NCI-H128 (cell line): ENCODE measurements around the gene GALNT9.
A peak's percentile ranks its signal among the peaks of the same experiment; 100 is the strongest.
"Not testable (repeated sequence)": the region's sequence is repeated elsewhere in the genome, so short reads cannot be mapped to it uniquely, and the experiment has no call there.

ENCODE experiments used
- DNase-seq: peaks from one replicate; lab custom pipeline; 2025; ENCODE audit not compliant: unreplicated experiment; lab: John Stamatoyannopoulos, UW

GALNT9 gene

DNA sequence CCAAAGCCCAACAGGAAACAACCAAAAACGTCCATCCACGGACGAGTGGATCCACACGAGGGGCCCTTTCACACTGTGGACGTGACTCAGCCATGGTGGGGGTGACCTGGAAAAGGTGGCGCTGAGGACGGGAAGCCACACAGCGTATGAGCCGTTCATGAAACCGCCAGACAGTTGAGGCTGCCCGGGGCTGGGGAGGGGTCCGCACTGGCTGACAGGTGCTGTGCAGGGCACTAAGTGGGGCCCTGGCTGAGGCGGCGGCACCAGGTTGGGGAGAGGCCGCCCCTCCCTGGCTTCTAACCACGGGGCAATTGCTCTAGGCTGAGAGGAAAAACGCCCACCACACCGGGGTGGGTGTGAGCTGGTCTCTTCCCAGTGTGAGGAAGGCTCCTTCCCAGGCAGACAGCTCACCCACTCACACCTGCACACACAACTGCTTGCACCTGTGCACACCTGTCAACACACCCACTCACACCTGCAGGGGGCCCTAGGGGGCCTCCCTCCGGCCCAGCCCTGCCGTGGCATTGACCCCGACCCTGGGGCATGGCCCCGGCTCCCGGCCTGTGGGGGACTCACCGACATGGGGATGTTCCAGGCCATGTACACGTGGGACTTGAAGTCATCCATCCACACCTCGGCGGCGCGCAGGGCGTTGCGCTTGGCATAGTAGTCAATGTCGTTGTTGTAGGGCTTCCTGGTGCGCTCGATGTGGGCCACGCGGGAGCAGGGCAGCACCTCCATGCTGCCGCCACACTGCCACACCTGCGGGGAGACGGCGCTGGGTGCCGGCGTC lies 126.3 kb downstream of the GALNT9 start:
- DNase-seq: no peak

DNA sequence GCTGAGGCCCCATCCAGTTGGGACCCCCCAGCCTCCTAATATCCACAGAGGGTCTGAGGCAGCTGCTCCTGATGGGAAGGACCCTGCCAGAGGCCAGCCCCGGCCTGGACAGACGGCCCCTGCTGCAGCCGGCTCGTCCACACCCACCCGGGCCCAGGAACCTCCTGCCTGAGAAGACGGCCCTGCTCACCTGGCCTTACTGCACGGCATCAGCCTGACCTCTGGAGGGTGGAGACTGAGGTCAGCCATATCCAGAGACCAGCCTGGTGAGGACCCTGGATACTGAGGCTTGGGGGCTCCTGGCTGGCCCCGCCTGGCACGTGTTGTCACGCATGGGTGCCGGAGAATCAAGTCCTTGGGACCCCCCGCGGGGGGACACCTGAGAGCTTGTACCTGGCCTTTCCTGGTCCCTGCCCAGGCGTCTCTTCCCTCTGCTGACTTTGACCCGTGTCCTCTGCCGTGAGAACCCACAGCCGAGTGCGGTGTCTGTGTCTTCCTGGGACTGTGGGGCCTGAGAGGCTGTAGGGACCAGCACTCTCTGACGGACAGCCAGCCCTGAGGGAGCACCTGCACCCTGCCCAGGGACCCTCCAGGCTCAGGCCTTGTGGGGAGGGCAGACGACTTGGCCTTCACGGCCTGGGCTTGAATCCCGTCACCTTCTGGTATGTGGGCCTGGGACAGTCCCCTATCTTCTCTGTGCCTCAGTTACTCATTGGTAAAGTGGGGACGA lies 127.8 kb downstream of the GALNT9 start:
- no peak for DNase-seq

DNA sequence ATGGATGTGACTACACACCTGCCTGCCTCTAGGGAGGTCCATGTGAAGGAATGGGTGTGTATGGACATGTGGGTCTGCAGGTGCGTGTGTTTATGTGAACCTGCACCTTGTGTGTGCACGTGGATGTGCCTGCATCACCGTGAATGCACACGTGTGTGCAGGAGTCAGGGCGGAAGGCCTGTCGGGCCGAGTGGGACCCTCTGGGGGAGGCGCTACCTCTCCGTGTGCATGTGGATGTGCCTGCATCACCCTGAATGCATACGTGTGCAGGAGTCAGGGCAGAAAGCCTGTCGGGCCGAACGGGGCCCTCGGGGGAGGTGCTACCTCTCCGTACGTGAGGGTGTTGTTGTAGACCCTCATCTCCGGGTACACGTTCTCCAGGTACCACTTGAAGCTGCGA lies 128.6 kb downstream of the GALNT9 start:
- no peak for DNase-seq

DNA sequence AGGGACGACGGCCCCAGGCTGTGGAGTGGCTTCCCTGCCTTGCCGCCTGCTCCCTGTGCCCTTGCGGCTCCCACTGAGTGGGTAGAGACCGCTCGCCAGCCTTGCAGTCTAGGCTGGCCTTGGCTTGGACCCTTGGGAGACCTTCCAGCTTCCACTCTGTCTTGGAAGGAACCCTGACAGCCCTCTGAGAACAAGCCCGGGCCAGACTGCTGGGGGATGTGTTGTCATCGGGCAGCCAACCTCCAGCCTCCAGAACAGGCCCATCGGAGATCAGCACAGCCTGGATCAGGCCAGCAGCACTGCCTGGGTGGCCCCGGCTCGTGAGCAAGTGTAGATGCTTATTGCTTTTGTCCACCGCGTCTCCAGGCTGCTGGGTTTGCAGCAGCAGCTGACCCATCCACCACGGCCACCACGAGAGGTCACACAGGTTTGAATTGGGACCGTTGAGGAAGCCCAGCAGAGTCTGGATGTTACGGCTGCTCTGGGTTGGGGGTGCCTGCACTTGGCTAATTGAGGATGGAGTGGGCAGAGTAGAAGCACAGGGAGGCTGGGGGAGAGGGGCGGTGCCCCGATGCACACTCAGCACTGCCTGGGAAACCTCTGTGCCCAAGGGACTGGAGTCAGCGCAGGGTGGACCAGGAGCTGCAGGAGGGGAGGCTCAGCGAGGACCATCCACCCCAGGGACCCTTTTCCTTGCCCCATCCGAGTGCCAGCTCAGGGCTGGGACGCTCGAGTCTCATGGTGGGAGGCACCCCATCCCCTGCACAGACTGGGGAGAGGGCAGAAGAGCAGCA lies 129.7 kb downstream of the GALNT9 start:
- no peak for DNase-seq

DNA sequence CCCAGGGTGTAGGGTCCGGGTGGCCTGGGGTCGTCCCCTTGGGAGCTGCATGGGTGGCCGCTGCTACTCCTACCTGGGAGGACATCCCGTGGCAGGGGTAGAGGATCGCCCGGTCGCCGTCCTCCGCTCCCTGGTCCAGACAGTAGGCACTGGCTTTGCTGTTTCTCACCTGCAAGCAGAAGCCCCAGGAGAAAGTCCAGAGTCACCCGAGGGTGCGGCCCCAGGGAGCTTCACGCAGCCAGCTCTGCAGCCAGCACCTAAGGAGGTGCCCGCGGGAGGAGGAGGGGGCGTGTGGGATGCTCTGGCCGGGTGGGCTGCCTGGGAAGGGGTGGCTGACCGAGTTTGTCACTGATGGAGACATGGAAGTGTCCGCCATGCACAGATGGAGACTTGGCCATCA lies 130.3 kb downstream of the GALNT9 start:
- DNase-seq: no peak

DNA sequence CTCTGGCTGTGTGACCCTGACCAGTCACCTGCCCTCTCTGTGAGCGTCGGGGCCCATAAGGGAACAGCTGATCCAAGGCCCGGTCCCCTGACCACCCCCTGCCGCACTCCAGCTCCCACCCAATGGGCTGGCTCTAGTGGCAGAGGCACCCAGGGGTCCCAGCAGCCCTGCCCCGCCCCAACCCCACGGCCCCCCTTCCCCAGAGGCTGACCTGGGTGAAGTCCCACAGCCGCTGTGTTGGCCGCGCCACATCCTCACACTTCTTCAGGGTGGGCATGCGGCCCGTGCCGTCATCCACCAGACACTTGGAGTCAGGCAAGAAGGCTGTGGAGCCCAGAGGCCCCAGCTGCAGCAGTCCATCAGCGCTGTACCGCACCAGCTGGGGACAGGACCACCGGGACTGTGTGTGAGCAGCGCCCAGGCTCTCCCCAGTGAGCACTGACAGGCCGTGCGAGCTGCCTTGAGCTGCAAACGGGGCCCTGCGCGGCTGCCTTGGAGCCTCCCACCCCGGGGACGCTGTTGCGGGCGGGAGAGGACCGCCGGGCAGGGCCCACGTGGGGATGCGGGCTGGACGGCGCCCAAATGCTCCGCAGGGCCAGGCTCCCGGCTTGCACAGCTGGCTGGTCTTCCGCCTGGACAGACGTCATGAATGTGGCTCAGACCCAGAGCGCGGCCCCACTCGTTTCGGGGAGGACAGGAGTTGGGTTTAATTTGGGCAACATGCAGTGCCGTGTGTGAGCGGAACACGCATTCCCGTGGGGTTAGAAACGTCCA lies 131.6 kb downstream of the GALNT9 start:
- no peak for DNase-seq

DNA sequence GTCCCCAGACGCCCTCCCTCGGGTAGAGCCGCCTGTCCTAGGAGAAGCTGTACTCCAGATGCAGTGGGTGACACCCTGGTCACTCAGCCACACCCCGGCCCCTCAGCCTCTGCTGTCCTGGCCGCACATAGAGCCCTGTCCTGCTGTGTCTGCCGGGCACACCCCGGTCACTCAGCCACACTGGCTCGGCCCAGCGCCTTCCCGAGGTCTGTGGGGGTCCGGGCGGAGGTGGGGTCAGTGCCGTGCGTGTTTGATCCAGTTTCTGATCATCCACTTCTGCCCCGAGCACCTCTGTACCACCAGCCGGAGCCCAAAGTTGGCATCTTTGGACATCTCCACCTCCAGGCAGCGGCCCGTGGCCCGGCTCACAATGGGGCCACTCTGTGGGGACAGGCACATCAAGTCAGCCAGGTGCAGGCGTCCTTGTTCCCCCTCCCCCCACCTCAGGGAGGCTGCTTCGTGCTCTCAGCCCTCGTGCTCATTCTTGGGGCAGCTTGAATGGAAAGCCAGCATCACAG lies 132.5 kb downstream of the GALNT9 start:
- no peak for DNase-seq

DNA sequence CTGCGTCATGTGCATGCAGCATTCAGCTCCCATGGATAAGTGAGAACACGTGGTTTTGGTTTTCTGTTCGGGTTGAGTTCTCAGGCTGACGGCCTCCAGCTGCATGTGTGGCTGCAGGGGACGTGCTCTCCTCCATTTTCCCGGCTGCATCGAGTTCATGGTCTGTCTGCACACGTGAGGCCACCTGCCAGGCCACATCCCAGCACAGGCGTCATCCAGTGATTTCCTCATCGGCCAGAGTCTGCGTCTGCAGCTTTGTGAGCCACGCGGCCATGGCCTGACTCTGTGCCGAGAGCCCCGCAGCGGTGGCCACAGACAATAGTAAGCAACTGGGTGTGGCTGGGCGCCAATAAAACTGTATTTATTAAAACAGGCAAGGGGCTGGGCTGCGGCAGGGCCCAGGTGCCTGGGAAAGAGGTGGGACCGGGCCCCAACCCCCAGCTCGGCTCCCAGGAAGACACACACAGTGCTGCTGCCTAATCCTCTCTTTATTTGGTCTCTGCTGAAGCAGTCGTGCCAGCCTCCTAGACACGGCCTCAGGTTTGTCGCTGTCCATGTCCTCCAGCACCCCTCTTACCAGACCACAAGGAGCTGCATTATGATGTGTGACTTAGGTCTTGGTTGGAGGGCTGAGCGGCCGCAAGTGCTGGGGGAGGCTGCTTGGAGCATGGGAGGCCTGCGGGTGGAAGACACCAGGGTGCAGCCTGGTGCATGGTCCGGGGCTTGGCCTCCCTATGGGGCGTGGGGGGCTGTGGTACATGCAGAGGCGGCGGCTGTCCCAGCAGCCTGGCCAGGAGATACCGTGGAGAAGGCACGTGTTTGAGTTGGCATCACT lies 133.1 kb downstream of the GALNT9 start:
- no peak for DNase-seq

DNA sequence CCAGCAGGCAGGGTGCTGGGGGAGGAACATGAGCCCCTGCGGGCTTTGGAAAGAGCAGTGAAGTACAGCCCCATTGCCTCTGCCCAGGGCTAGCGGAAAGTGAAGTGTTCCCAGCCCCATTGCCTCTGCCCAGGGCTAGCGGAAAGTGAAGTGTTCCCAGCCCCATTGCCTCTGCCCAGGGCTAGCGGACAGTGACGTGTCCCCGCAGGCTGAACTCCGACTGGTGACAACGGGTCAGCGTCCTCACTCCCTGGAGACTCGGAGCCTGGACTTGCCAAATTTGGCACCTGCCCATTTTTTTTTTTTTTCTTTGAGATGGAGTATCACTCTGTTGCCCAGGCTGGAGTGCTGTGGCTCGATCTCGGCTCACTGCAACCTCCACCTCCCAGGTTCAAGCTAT lies 134.1 kb downstream of the GALNT9 start:
- DNase-seq: not testable (repeated sequence)

DNA sequence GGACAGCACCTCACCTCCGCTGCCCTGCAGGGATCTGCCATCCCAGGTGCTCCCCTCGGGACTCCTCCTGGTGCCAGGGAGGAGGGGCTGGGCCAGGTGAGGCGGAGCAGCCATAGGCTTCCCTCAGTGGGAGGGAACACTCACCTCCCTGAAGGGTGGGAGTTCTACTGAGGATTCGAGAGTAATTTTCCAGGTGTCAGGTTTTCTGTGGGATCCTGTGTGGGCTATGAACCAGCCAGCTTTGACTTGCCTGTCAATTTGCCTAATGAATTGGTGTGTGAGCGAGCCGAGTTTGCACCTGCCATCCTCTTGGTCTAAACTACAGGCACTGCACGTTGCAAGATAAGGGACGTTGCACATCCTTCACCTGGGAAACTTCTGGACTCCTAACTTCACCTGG lies 134.8 kb downstream of the GALNT9 start:
- DNase-seq: no peak

DNA sequence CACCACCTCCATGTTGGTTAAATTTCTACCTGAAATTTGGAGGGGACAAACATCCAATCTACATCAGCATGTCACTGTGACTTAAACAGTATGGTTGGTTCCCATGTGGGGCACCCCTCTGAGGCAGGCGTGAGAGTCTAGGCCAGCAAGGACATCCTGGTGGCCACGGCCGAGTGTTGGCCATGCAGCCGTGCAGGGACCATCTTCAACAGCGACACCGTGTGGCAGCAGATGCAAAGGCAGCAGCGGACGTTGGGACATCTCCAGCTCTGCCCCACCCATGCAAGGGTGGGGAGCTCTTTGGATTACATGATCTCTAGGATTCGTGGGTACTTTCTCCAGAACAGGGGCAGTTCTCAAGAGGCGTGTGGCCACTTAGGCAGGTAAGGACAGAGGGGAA lies 135.3 kb downstream of the GALNT9 start:
- no peak for DNase-seq

DNA sequence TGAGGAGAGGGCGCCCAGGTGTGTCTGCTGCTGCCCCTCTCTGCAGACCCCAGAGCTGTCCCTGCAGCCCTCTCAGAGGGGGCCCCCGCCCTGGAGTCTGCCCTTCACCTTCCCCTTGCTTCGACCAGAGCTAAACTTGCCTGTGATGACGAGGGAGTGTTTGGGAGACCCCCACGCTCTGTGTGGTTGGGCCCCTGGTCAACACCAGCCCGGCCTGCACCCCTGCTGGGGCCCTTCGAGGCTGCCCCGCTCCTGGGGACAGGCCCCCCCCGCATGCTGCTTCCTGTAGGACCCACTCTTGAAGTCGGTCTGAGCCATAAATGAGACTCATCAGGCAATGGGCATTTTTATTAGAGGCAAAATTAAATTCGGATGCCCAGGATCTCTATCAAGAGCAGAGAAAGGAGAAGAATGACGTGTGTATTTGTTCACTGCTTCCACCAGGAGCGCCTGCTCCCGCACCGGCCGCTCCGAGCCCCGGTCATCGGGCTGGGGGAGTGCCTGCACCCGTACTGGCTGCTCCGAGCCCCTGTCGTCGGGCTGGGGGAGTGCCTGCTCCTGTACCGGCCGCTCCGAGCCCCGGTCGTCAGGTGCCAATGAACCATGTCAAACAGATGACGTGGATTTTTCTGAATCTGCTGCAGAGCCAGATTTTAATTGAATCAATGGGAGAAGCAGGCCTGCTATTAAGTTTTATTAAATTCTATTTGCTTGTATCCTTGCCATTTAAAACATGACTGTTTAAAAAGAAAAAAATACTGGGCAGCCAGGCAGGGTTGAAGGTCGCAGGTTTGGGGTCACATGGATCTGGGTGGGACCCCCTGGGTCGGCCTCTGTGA lies 137.5 kb downstream of the GALNT9 start:
- no peak for DNase-seq

DNA sequence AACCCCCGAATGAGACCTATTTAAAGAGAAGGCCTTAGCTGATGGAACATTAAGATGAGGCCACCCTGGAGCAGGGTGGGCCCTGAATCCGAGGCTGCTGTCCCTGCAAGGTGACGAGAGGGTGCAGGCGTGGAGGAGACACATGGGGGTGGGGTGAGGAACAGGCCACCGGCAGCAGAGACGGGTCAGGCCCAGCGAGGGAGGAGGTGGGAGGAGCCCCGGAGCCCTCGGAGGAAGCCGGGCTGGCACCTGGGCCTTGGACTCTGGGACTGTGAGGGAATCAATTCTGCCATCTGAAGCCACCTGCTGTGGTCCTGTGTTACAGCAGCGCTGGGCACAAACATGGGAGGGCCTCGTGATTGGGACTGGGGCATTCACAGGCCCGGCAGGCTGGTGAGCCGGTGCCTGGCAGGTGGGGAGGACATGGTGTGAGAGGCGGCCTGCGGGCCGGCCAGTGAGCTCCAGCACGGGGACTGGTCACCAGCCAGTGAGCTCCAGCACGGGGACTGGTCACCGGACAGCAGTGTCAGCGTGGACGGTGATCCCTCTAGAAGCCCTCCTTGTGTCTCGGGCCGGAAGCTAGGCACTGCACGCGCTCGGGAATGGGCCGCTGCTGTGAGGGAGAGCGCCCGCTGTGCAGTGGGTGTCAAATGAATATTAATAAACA lies 138.4 kb downstream of the GALNT9 start:
- no peak for DNase-seq

DNA sequence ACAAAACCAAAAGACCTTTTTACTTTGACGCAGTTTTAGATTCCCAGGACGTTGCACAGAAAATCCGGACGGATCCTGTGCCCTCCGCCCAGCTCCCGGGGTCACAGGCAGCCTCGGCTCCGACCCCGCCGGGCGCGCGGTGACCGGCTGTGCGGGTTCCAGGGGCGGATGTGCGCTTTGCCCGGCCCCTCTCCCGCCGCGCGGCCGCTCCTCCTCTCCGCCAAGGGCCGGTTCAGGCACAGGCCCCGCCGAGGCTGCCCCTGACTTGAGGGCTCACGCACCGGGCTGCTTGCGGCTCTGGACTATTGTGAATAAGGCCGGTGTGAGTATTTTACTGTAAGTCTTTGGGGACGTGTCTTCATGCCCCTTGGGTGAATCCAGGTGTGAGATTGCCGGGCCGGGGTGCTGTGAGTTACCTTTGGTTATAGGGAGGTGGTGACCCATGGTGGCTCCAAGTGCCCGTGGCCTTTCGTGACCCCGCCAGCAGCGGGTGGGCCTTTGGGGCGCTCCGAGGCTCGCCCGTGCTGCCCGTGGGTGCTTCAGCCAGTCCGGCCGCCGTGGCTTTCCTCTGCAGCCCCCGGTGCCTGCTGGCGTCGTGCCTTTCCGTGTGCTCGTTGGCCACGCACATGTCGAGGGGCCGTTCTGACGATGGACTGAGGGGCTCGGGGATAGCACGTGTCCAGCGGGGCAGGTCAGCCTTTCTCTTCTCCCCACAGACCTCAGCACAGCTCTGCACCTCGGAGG lies 139.2 kb downstream of the GALNT9 start:
- DNase-seq: no peak

DNA sequence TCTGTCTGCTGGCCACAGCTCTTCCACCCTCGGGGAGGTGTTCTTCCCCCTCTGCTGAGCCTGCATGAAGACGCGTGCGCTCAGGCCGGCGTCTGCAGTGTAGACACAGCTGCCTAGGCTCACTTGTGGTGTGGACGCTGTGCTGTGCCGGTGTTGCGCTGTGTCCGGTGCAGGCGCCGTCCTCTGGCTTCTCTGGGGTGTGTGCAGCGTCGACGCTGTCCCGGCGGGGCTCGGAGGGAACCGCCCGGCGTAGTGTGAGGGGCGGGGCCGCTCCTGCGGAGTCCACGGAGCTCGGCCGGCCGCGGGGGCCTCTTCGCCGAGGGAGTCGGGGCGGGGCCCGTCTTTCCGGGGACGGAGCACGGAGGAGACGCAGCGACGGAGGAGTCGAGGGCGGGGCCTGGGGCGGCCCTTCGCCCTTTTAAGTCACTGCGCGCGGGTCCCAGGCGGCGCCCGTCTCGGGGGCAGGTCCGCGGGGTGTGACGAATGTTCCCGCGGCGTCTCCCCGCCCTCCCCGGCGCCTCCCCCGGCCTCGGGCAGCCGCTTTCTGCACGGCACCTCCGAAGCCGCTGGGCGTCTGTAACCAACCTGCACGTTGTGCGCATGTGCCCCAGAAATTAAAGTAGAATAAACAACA lies 139.9 kb downstream of the GALNT9 start:
- peak; percentile 25 for DNase-seq

DNA sequence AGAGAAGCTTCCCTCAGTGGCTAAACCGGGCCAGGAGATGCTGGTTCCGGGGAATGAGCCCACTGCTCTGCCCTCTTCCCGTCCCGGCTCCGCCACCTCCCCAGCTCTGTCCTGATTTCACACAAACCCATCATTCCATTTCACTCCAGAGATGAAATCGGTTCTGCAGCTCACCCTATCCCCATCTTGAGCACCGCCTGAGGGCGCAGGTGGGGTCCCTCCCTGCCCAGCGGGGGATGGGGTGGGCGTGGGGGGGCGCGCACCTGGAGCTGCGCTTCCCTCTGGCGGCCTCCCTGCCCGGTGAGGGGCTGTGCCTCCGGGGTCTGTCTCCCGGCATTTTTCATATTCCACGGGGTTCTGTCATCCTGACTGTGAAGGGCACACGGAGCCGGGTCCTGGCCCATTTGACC lies 140.5 kb downstream of the GALNT9 start:
- DNase-seq: no peak

DNA sequence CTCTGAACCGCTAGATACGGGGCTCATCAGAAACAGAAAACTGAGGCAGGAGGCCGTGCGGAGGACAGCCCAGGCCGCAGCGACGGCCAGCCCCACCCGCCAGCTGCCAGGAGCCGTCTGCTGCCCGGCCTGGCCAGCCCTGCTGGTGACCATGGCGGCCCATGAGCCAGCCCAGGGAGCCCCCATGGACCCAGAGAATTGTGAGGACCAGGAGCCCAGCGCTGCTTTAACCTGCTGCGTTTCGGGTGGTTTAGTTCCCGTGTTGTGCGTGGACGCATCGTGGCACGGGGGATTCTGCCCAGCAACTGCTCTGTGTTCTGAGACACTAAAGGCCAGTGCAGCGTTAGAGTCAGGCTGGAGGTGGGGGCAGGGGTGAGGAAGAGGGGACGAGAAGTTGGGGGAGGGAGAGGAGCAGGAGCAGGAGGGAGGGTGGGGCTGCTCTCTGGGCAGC lies 140.9 kb downstream of the GALNT9 start:
- no peak for DNase-seq
